ENCODE data around the gene MGA. TPM values are rescaled to one million over a fixed set of nuclear protein-coding genes. Genes with fewer than 3 reads are reported as not detected.

MGA gene
- polyA plus RNA-seq, 6 donors from 2014 or later = 2.2 to 30.3 (median 16.9) TPM

DNA sequence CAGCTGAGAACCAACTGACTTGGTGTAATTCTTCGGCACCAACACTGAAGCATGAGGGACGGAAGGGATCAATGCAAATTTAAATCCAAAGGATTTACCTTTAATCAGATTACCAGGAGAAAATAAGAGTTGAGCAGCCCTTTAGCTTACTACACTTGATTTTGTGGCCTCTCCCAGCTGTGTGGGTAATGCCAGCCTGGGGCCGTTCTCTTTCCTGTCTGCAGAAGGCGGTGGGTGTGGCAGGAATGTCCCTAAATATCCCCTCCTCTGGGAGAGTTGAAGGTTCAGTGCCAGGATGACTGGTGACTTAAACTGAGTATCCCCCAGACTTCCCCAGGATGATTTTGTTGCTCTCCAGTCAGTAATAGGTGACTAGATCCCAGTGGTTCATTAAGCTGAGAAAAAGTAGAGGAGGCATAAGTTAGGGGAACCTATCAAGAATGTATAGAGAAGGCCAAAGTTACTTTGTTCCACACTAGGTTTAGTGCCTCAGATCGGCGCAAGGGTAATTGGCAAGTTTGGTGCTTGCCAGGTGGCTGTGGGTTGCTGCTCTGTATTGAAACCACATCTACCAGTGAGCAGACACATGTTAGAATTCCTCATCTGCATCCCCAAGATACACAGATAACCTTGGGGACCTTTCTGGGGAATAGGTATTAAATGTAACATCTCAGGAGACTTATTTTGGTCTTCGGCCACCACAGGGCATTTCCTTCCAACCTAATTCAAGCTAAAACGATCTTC, 137.2 kb downstream of the MGA start:
- H3K9me3 Mint-ChIP-seq = peaks cover 0 to 2% (median 0%) of the 10 kb centered on the region in 7 donors
- no peak overlapping the region for H3K4me3 Mint-ChIP-seq
- peaks cover 18 to 43% (median 26%) of the 10 kb centered on the region in 3 donors for H3K4me1 Mint-ChIP-seq
- no peak for DNase-seq
- H3K36me3 Mint-ChIP-seq = peaks cover 11 to 14% of the 10 kb centered on the region in 2 donors
- ATAC-seq (ENCODE audit: low read depth in 2 of 2) = no peak
- no peaks in the 10 kb centered on the region for H3K27me3 Mint-ChIP-seq
- peak overlapping the region in 4 of 6 donors; percentile 3 to 49 (median 20) for H3K27ac Mint-ChIP-seq

- H3K27ac Mint-ChIP-seq = peak overlapping the region in 1 of 6 donors; percentile 8
- peak overlapping the region in 1 of 8 donors; percentile 30 for H3K4me3 Mint-ChIP-seq
- peaks cover 11 to 14% of the 10 kb centered on the region in 2 donors for H3K36me3 Mint-ChIP-seq
- no peak for DNase-seq
- peaks cover 0 to 2% (median 0%) of the 10 kb centered on the region in 7 donors for H3K9me3 Mint-ChIP-seq
- no peaks in the 10 kb centered on the region for H3K27me3 Mint-ChIP-seq
- ATAC-seq (ENCODE audit: low read depth in 2 of 2) = no peak
- H3K4me1 Mint-ChIP-seq = peaks cover 17 to 43% (median 24%) of the 10 kb centered on the region in 3 donors
Measured at GRCh38 chr15:41798607-41799487, 138.6 kb downstream of the MGA start.

- Mint-ChIP-seq H3K36me3 (peaks cover 11 to 14% of the 10 kb centered on the region in 2 donors), H3K9me3 (peaks cover 0 to 2% (median 0%) of the 10 kb centered on the region in 7 donors), H3K4me3 (no peak overlapping the region), H3K27me3 (no peaks in the 10 kb centered on the region), H3K27ac (peak overlapping the region in 1 of 6 donors; percentile 63), H3K4me1 (peaks cover 13 to 46% (median 24%) of the 10 kb centered on the region in 3 donors)
- ATAC-seq (ENCODE audit: low read depth in 2 of 2) (no peak), DNase-seq (no peak)
Measured at GRCh38 chr15:41799488-41799805, 139.2 kb downstream of the MGA start.

GRCh38 chr15:41801185-41801584, 141.0 kb downstream of the MGA start:
- Mint-ChIP-seq H3K9me3 (no peaks in the 10 kb centered on the region), H3K4me3 (no peak overlapping the region), H3K4me1 (peaks cover 0 to 35% (median 8%) of the 10 kb centered on the region in 3 donors), H3K27ac (peak overlapping the region in 1 of 6 donors; percentile 47), H3K27me3 (no peaks in the 10 kb centered on the region), H3K36me3 (peaks cover 11 to 14% of the 10 kb centered on the region in 2 donors)
- no peak for DNase-seq
- ATAC-seq (ENCODE audit: low read depth in 2 of 2) = no peak

- H3K4me3 Mint-ChIP-seq = no peak overlapping the region
- H3K27me3 Mint-ChIP-seq = no peaks in the 10 kb centered on the region
- no peaks in the 10 kb centered on the region for H3K9me3 Mint-ChIP-seq
- peaks cover 0 to 27% (median 7%) of the 10 kb centered on the region in 3 donors for H3K4me1 Mint-ChIP-seq
- DNase-seq (no peak), ATAC-seq (ENCODE audit: low read depth in 2 of 2) (no peak)
- H3K27ac Mint-ChIP-seq = no peak overlapping the region
- H3K36me3 Mint-ChIP-seq = peaks cover 11 to 14% of the 10 kb centered on the region in 2 donors
Measured at GRCh38 chr15:41801850-41802455, 141.7 kb downstream of the MGA start.

GRCh38 chr15:41804361-41804760, 144.2 kb downstream of the MGA start:
- peaks cover 10 to 11% of the 10 kb centered on the region in 2 donors for H3K36me3 Mint-ChIP-seq
- ATAC-seq (ENCODE audit: low read depth in 2 of 2) (no peak), DNase-seq (no peak)
- H3K4me3 Mint-ChIP-seq = no peak overlapping the region
- H3K4me1 Mint-ChIP-seq = peaks cover 3 to 18% (median 4%) of the 10 kb centered on the region in 3 donors
- H3K27me3 Mint-ChIP-seq = no peaks in the 10 kb centered on the region
- H3K9me3 Mint-ChIP-seq = no peaks in the 10 kb centered on the region
- H3K27ac Mint-ChIP-seq = peak overlapping the region in 3 of 6 donors; percentile 46 to 62 (median 53)

- DNase-seq (no peak), ATAC-seq (ENCODE audit: low read depth in 2 of 2) (no peak)
- Mint-ChIP-seq H3K4me3 (no peak overlapping the region), H3K9me3 (no peaks in the 10 kb centered on the region), H3K4me1 (peaks cover 8 to 23% (median 10%) of the 10 kb centered on the region in 3 donors), H3K27me3 (no peaks in the 10 kb centered on the region), H3K36me3 (peaks cover 4 to 11% of the 10 kb centered on the region in 2 donors), H3K27ac (peak overlapping the region in 1 of 6 donors; percentile 53)
Measured at GRCh38 chr15:41804916-41805666, 144.9 kb downstream of the MGA start.

GRCh38 chr15:41805711-41806110, 145.5 kb downstream of the MGA start:
- no peak overlapping the region for H3K4me3 Mint-ChIP-seq
- ATAC-seq (ENCODE audit: low read depth in 2 of 2) (no peak), DNase-seq (no peak)
- H3K36me3 Mint-ChIP-seq = peaks cover 4 to 6% of the 10 kb centered on the region in 2 donors
- peaks cover 10 to 26% (median 16%) of the 10 kb centered on the region in 3 donors for H3K4me1 Mint-ChIP-seq
- no peaks in the 10 kb centered on the region for H3K9me3 Mint-ChIP-seq
- no peak overlapping the region for H3K27ac Mint-ChIP-seq
- no peaks in the 10 kb centered on the region for H3K27me3 Mint-ChIP-seq

DNA sequence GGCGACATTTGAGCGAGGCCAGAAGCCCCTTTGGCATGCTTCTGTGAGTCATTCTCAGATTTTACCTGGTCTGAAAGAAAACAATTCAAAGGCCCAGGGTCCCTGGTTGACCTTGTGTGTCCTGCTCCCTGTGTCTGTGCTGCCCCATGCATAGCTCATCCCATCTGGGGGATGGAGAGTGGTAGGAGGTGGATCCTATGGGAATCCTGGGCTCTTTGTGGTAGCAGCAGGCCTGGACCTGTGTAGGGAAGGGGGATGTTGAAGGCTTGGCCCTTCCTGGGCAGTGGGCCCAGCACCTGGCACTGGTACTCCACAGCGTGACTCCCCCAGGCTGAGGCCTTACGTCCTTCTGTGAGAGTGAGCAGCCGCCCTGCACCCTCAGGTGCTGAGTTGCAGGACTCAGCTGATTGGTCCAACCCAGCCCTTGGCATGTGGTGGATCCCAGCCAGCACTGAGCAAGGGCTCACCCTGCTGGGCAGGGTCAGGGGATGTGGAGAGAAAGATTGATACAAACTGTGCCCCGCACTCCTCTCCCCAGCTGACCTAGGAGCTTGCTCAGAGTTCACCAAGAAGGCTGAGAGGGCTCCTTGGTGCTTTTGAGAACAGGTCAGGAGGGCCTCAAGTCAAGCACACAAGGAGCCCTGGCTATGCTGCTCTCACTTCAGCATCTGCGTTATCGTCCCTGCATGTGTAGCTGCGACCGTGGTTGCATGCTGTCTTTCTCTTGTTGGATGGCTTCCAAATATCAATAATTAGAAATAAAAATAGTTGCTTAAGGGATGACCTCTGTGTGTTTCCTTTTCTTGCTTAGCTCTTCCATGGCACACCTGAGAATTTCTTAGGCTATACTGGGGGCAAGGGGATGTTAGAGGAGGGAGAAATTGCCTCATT, 146.3 kb downstream of the MGA start:
- Mint-ChIP-seq H3K27me3 (no peaks in the 10 kb centered on the region), H3K4me1 (peaks cover 10 to 26% (median 24%) of the 10 kb centered on the region in 3 donors), H3K27ac (peak overlapping the region in 1 of 6 donors; percentile 90), H3K4me3 (no peak overlapping the region), H3K36me3 (no peaks in the 10 kb centered on the region), H3K9me3 (no peaks in the 10 kb centered on the region)
- no peak for ATAC-seq (ENCODE audit: low read depth in 2 of 2)
- no peak for DNase-seq

DNA sequence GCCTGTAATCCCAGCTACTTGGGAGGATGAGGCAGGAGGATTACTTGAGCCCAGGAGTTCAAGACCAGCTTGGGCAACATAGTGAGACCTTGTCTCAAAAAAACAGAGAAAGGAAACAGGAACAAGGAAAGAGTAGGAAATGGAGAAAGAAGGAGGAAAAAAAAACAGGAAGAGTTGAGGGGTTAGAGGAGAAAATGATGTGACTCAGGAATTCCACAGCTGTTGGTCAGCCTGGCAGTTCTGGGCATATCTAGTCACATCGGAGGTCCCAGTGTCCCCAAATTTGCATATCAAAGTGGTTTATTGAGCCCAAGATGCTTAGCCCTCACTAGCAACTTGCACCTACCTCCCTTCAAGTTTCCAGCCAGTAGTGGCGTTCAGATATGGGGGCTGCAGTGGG, 148.9 kb downstream of the MGA start:
- no peaks in the 10 kb centered on the region for H3K27me3 Mint-ChIP-seq
- no peak overlapping the region for H3K4me3 Mint-ChIP-seq
- no peaks in the 10 kb centered on the region for H3K9me3 Mint-ChIP-seq
- ATAC-seq (ENCODE audit: low read depth in 2 of 2) (no peak), DNase-seq (no peak)
- H3K4me1 Mint-ChIP-seq = peaks cover 10 to 26% (median 26%) of the 10 kb centered on the region in 3 donors
- peaks cover 0 to 9% of the 10 kb centered on the region in 2 donors for H3K36me3 Mint-ChIP-seq
- peak overlapping the region in 3 of 6 donors; percentile 50 to 73 (median 61) for H3K27ac Mint-ChIP-seq

- no peak for DNase-seq
- peak in 1 of 2 donors; percentile 27 for ATAC-seq (ENCODE audit: low read depth in 2 of 2)
- Mint-ChIP-seq H3K27me3 (no peaks in the 10 kb centered on the region), H3K9me3 (no peaks in the 10 kb centered on the region), H3K27ac (peak overlapping the region in 2 of 6 donors; percentile 29 to 56), H3K36me3 (peaks cover 0 to 10% of the 10 kb centered on the region in 2 donors), H3K4me3 (peak overlapping the region in 1 of 8 donors; percentile 1), H3K4me1 (peaks cover 10 to 26% (median 20%) of the 10 kb centered on the region in 3 donors)
Measured at GRCh38 chr15:41809526-41810220, 149.5 kb downstream of the MGA start.

All from naive B cell (primary cell).